Tibial nerve (tissue), 4 donors: Measurements from ENCODE around the gene INTS13.

Experiments used
- EP300 ChIP-seq, 2 donors: sonication (generic); formaldehyde crosslinking; IDR thresholded peaks; one replicate each; pipeline ENCODE4 v1.6.1; 2017; ENCODE audit warnings: antibody characterized with exemption in 2 of 2, mild to moderate bottlenecking in 1 of 2
- POLR2A ChIP-seq, 2 donors: fragments of 450-650 bp; IDR thresholded peaks; one replicate each; pipeline ENCODE4 v1.6.1; 2017; ENCODE audit warnings: antibody characterized with exemption in 2 of 2, mild to moderate bottlenecking in 2 of 2, moderate library complexity in 2 of 2
- TF ChIP-seq, protein P1 (sequence below), 5 experiments: fragments of 200-600 bp in 3 of 5; fragments of 450-650 bp in 2 of 5; sonication (generic) in 3 of 5; IDR thresholded peaks; one replicate each; pipeline ENCODE4 v1.5.1; 2016 to 2019; ENCODE audit warnings: antibody characterized with exemption in 5 of 5, mild to moderate bottlenecking in 3 of 5, moderate library complexity in 2 of 5

DNA sequence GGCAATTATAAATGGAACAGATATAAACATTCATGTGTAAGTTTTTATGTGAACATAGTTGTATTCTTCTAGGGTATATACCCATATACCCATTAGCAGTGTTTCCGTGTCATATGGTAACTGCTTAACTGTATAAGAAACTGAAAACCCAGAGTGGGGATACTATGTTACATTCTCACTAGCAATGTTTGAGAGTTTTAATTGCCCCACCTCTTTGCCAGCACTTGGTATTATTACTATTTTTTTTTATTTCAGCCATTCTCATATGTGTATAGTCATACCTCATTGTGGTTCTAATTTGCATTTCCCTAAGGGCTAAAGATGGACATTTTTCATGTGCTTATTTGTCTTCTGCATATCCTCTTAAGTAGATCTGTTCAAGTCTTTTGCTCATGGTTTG lies 76.1 kb downstream of the INTS13 start:
- TF ChIP-seq, protein P1, sequence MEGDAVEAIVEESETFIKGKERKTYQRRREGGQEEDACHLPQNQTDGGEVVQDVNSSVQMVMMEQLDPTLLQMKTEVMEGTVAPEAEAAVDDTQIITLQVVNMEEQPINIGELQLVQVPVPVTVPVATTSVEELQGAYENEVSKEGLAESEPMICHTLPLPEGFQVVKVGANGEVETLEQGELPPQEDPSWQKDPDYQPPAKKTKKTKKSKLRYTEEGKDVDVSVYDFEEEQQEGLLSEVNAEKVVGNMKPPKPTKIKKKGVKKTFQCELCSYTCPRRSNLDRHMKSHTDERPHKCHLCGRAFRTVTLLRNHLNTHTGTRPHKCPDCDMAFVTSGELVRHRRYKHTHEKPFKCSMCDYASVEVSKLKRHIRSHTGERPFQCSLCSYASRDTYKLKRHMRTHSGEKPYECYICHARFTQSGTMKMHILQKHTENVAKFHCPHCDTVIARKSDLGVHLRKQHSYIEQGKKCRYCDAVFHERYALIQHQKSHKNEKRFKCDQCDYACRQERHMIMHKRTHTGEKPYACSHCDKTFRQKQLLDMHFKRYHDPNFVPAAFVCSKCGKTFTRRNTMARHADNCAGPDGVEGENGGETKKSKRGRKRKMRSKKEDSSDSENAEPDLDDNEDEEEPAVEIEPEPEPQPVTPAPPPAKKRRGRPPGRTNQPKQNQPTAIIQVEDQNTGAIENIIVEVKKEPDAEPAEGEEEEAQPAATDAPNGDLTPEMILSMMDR (IDR thresholded peaks at IDR 0.05), result no peak
- TF ChIP-seq POLR2A (IDR thresholded peaks at IDR 0.05) (no peak), EP300 (IDR thresholded peaks at IDR 0.05) (no peak)
